Measurements from ENCODE around the gene EPHB1. TPM values are rescaled to one million over a fixed set of nuclear protein-coding genes. Genes with fewer than 3 reads are reported as not detected.

EPHB1 gene
- total RNA-seq, 1 donor from 2014 or later, result 0.86 TPM

GRCh38 chr3:134807189-134807588 is 12.1 kb downstream of the EPHB1 start:
- DNase-seq (ENCODE audit: low read depth), result no peak

GRCh38 chr3:134808835-134809234 is 13.8 kb downstream of the EPHB1 start:
- DNase-seq (ENCODE audit: low read depth), result no peak

- DNase-seq (ENCODE audit: low read depth), result no peak
Observed at GRCh38 chr3:134809427-134810051, 14.5 kb downstream of the EPHB1 start.

DNA sequence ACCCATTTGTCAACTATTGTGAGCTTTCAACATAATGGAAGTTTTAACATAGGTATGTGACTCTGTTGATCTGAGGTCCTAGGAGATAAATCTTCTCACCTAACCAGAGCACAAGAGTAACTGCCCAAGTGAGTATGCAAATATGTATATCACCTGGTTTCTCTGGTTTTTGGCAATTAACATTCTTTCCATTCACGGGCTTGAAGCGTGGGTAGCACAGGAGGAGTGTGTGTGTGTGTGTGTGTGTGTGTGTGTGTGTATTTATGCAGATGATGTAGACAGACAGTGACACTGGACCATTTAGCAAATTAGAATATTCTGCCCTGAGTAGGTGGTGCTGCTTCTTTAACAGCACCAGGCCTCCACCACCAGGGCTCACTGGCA is 15.0 kb downstream of the EPHB1 start:
- DNase-seq (ENCODE audit: low read depth), result no peak

GRCh38 chr3:134810850-134811249 is 15.8 kb downstream of the EPHB1 start:
- no peak for DNase-seq (ENCODE audit: low read depth)

DNA sequence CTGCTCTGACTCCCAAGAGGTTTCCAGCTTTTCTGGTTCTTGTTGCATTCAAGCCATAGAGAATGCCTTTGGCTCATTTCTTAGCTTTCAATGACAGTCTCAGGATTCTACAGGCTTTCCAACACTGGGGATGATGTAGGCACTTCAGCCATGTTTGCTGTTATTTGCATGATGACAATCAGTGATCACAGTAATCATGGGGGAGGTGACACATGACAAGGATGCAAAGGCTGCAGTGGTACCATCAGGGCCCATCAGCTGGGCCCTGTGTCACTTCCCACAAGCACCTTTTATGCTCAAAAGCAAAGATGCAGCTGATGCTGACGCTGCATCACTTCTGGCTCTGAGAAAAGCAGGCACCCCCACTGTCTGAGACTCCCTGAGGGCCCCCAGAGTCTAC is 18.6 kb downstream of the EPHB1 start:
- no peak for DNase-seq (ENCODE audit: low read depth)

DNA sequence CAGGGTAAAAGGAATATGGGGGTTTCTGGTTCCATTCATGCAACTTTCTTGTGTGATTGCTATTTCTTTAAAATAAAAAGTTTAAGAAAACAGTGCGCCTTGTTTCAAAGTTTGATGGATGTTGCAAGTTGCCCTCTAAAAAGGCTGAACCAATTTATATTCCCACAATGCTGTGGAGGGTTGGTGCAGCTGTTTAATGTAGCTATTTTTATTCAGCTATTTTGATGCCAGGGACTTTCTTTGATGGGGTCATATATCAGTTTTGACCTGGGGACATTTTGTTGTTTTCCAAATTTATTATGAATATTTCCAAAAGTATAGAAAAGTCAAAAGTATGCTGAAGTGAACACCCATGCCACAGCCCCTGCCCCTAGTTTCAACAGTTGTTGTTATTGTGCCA is 20.5 kb downstream of the EPHB1 start:
- peak; percentile 64 for DNase-seq (ENCODE audit: low read depth)

DNA sequence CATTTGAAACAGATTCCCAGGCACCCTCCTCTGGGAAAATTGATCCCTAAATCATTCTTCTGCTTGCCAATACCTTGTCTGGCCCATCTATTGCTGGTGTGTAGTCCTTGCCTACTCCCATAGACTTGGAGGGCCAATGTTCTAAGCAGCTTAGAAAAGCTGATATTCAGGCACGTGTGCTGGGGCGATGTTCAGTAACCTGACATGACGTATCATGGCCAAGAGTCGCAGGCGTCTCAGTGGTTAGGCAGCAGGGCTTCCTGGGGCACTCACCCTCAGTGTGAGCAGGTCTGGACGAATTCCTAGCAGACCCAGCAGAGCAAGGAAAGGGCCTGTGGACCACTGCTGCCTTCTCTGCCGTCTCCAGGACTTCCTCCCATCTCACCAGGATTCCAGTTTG is 21.6 kb downstream of the EPHB1 start:
- no peak for DNase-seq (ENCODE audit: low read depth)

DNA sequence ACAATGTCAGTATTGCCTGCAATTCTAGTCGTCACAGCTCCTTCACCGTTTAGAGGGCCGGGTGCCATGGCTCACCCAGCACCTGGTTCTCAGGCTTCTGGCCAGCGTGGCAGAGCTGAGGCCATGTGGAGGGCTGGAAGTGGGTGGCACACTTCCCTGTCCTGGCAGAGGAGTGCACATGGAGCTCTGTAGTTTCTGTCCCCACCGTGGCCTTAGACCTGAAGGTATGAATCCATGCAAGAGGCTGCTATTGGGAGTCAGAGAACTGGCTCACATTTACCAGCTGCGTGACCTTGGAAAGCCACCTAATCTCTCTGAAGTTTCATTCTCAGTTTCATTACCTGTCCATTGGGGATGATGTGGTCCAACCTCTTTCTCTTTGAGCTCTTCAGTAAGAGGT is 22.2 kb downstream of the EPHB1 start:
- no peak for DNase-seq (ENCODE audit: low read depth)

DNA sequence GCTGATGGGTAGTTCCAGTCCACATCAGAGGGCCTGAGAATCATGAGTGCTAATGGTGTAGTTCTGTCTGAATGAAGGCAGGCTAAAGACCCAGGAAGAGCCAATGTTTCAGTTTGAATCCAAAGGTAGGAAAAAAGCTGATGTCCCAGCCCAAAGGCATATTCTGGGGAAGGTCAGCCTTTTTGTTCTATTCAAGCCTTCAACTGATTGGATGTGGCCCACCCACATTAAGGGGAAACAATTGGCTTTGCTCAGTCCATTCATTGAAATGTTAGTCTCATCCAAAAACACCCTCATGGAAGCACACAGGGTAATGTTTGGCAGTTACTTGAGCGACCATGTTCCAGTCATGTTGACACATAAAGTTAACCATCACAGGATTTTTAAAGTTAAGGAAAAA is 25.9 kb downstream of the EPHB1 start:
- DNase-seq (ENCODE audit: low read depth), result no peak

DNA sequence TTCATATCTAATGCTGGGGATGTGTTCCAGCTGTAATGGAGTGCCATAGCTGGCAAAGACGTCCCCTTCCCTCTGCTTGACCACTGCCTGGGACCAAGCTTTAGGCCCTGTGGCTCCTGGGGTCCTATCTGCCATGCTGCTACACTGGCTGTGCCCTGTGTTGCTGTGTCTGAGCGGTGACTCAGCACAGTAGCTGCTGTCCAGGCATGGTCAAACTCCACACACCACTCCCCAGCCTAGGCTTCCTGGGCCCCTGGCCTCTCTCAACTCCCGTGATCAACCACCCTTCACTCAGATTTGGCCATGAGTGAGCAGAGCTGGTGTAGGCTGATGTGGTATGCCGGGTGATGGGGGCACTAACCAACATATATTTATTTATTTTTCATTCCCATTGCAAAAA is 27.0 kb downstream of the EPHB1 start:
- DNase-seq (ENCODE audit: low read depth), result no peak

GRCh38 chr3:134823679-134824078 is 28.6 kb downstream of the EPHB1 start:
- DNase-seq (ENCODE audit: low read depth), result no peak

- DNase-seq (ENCODE audit: low read depth), result no peak
Observed at GRCh38 chr3:134824791-134825190, 29.7 kb downstream of the EPHB1 start.

GRCh38 chr3:134827213-134827612 is 32.2 kb downstream of the EPHB1 start:
- DNase-seq (ENCODE audit: low read depth), result no peak

GRCh38 chr3:134829721-134830120 is 34.7 kb downstream of the EPHB1 start:
- DNase-seq (ENCODE audit: low read depth), result no peak

DNA sequence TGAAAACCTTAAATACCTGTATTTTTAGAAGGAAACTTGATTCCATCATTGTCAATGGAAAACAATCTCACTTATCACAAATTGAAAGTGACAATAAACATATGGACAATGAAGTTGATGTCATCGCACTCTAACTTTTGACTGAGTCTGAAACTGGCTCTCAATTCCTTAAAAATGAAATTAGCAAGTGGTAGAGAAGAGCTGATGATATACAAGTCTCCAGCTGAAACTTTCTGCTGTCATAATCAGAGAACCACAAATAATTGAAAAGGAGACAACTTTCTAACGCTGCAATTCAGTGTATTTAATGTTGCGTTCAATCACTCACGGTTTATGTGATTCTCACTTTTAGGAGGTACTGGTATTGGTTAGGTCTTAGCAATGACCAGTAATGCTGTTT is 37.5 kb downstream of the EPHB1 start:
- no peak for DNase-seq (ENCODE audit: low read depth)

GRCh38 chr3:134833453-134834163 is 38.5 kb downstream of the EPHB1 start:
- no peak for DNase-seq (ENCODE audit: low read depth)

DNA sequence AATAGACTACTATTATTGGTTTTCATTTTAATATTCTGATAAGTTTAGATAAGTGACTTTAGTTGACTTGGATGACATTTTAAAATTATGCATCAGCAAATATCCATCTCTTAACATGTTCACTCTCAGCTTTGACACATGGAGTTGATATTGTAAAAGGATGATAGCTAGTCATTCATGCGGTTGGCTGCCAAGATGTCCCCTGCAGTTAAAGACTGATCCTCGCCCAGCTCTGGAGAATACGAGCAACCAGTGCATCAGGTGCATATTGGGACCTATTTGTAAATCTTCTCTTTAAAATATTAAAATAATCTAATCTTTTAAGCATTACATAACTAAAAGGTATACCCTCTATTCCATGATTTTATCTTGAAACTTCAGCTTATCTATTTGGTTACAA is 41.9 kb downstream of the EPHB1 start:
- no peak for DNase-seq (ENCODE audit: low read depth)

DNA sequence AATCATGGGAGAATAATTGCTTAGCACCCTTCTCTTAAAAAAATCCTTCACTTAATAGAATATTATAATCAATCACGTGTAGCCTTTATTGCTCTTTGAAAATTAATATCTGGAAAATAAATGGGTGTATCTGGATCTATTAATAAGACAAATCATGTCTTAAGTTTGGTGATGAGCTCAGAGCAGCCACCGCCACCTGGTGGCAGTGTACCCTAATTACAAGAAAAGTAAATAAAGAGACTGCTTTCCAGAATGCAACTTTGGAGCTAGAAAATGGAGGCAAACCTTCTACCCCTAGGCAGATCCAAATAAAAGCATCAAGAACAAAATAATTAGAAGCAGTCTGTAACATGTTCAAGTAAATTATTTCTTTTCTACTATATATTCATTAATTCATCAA is 43.5 kb downstream of the EPHB1 start:
- no peak for DNase-seq (ENCODE audit: low read depth)

GRCh38 chr3:134839422-134839821 is 44.4 kb downstream of the EPHB1 start:
- DNase-seq (ENCODE audit: low read depth), result no peak

GRCh38 chr3:134839990-134840389 is 44.9 kb downstream of the EPHB1 start:
- DNase-seq (ENCODE audit: low read depth), result no peak

GRCh38 chr3:134840459-134840858 is 45.4 kb downstream of the EPHB1 start:
- DNase-seq (ENCODE audit: low read depth), result no peak

GRCh38 chr3:134846084-134846483 is 51.0 kb downstream of the EPHB1 start:
- no peak for DNase-seq (ENCODE audit: low read depth)

Data from myocyte (in vitro differentiated cells).